Ammon's horn (tissue), 1 donor: ENCODE measurements around the gene ABL2.
A peak's percentile ranks its signal among the peaks of the same experiment; 100 is the strongest.

ENCODE experiments used
- DNase-seq: peaks from one replicate; pipeline ENCODE4 v3.0.0-alpha.2; 2016; ENCODE audit warnings: low spot score

ABL2 gene

GRCh38 chr1:179092896-179093461, 136.5 kb downstream of the ABL2 start:
- DNase-seq: no peak

GRCh38 chr1:179091691-179092165, 137.7 kb downstream of the ABL2 start:
- no peak for DNase-seq

DNA sequence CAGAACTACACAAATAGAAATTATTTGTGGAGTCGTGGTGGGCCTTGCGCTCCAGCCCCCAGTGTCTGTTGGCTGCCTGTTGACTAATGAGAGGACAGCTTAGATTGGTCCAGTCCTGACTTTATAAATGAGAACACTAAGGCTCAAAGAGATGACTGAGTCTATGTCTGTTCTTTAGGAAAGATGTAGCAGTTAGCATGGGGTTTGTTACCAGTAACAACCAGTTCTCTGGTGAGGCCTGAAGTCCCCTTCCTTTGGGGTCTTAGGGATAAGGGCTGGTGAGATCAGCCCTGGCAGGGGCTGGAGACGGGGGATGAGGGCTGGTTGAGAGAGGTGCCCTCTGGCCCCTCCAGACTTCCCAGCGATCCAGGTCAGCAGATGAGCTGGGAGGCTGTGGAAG, 138.6 kb downstream of the ABL2 start:
- no peak for DNase-seq

DNA sequence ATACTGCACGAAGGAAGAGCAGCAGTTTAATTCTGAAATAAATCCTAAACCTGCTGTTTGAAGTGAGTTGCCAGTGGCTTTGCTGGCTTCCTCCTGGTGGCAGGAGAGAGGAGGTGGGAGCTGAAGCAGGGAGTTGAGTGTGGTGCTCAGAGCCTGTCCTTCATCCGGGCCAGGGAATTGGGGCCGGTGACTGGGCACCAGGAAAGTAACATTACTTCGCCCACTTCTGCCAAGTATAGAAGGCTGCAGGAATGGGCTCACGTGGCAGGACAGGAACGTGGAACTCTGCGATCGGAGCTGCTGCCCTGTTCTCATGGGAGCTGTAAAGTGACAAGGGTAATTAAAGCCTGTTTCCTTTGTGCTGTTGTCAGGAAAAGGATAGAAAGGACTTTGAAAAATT, 139.0 kb downstream of the ABL2 start:
- DNase-seq: no peak

DNA sequence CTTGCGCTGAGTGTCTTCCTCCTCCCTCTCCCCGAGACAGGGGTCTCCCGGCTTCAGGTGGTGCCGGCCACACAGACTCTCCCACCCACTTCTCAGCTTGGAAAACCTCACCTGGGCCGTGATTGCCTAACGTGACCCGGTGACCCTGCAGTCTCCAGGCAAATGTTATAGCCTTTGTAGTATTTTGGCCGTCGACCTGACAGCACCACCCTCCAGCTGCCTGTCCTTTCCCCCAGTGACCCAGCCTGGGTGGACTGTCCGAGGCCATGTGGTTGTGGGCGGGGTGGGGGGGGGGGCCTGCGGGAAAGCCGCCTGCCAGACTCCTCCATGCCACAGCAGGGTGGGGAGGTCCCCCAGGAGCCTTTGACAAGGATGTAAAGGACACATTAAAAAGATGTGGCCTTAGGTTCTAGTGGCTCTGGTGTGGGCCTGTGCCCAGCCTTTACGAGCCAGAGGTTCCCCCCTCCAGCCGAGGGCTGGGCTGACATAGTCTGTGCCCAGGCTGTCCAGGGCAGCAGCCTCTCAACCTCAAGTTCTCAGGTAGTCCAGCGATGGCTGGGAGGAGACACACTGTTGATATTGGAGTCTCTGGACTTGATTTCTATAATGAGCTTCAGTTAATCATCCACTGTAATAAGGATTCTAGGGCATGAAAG, 139.5 kb downstream of the ABL2 start:
- DNase-seq: no peak

DNA sequence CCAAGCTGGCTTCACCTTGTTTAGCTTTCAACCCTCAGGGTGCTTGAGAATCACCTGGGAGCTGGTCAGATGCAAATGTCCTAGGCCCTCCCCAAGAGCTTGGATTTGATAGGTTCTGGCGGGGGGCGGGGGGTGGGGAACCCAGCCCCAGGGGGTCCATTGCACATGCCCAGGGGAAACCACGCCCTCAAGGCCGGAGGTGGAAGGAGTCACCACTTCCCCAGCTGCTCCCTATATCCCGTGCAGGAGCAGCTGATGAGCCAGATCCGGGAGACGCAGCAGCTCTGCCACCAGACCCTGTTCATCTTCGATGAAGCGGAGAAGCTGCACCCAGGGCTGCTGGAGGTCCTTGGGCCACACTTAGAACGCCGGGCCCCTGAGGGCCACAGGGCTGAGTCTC, 141.8 kb downstream of the ABL2 start:
- DNase-seq: no peak

DNA sequence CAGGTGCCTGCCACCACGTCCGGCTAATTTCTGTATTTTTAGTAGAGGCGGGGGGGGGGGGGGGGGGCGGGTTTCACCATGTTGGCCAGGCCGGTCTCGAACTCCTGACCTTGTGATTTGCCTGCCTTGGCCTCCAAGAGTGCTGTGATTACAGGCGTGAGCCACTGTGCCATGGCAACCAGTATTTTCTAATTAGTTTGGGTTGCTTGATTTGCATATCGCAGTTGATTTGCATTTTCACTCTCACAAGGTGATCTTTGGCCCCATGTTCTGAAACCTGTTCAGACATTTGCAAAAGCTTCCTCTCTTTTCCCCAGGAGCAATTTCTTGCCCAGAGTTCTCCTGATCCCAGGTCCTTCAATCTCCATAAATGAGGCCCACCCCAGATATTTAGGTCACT, 145.9 kb downstream of the ABL2 start:
- no peak for DNase-seq

GRCh38 chr1:179082999-179083335, 146.5 kb downstream of the ABL2 start:
- DNase-seq: no peak

DNA sequence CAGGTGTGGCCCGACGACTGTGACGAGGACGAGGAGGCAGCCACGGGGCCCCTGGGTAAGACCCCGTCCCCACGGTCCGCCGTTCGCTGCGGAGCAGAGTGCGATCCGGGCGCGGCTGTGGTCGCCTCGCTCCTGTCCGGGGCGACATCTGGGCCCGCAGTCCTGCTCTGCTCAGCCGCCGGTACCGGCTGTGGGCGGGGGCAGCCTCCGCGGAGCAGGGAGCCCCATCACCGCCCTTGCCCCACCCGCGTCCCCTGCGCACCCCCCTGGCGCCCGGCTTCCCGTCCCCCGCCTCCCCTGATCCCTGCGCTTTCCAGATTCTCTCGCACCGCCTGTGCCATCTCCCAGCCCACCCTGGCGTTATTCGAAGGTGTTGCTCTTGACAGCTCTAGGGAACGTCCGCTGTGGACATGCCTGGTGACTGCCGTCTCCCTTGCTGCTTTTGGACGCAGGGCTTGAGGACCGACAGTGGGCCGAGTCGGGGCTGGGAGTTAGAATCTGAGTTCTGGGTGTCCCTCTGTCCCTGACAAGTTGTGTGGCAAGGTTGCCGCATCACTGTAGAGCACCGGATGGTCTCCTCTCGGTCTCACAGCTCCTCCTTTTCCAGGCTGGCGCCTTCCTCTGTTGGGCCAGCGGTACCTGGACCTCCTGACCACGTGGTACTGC, 147.0 kb downstream of the ABL2 start:
- DNase-seq: no peak

DNA sequence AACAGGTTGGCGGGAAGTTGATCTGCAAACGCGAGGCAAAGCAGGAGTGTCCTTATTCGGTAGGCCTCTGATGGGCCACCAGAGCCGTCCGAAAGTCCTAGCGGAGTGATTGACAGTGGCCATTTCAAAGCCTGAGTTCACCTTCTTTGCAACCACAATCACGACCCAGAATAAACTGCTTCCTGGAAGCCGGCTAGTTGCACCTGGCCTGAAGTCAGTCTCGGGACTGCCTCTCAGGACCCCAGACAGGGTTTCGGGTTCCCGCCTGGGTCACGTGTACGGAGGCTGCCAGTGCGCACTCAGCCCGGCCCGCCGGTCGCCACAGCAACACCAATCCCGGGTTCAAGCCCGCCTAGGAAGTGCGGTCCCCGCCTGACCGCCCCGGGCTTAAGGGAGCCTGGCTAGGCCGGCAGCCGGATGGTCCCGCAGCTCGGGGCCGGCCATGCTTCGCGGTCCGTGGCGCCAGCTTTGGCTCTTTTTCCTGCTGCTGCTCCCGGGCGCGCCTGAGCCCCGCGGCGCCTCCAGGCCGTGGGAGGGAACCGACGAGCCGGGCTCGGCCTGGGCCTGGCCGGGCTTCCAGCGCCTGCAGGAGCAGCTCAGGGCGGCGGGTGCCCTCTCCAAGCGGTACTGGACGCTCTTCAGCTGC, 147.7 kb downstream of the ABL2 start, which contains the start of gene TOR3A:
TOR3A (plus strand) TSS at position 384 of the 646 bp plus-strand sequence; CDS start at position 443, 59 bp downstream.
- peak; percentile 96 for DNase-seq

DNA sequence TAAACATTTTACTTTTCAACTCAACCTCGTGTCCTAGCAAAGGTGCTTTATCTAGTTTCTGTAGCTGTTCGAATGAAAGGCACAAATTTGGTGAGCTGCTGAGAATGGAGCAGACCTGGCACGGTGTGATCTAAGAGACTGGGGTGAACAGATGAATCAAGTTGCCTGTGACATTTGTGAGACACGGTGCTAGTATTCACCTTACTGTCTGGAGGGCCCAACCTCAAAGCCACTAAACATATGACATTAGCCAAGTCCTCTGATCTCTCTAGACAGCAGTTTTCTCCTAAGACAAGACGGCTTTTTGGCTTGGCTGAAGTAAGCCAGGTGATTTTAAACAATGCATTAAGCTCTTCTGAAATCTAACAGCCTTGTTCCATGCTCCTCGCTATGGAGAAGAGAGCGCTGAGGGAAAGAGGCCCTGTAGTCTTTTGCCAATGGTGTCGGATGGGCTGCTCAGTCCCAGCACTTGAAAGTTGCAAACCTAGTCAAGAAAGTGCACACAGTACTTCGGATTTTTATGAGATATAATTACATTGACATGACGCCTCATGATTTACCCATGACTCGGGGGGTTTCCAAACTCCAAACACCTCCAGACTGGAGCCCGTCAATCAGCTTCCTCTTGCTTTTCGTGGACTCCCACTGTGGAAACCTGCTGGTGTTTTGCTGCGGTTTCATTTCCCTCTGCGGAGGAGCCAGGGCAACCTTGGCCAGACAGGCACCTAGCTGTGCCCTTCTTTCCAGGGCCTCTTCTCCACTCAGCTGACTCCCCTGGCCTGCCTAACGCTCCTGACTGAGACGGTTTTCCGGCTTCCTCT, 148.4 kb downstream of the ABL2 start:
- DNase-seq: no peak

DNA sequence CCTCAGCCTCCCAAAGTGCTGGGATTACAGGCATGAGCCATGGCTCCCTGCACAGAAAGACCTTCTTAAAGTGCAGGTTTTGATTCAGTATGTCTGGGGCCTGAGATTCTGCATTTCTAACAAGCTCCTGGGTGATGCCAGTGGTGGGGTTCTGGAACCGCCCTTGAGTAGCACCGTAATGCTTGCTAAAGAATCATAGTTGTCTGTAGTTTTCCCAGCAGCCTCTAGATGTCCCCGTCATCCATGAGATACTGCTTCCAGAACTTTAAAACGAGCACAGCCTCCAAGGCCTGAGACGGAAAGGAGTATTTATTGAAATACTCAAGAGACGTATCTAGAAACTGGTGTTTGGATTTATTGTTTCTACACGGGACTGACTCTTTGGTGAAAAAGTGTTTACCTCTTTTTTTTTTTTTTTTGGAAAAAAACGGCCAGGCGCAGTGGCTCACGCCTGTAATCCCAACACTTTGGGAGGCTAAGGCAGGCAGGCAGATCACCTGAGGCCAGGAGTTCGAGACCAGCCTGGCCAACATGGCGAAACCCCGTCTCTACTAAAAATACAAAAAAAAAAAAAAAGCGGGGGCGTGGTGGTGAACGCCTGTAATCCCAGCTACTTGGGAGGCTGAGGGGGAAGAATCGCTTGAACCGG, 150.2 kb downstream of the ABL2 start:
- DNase-seq: peak; percentile 85

DNA sequence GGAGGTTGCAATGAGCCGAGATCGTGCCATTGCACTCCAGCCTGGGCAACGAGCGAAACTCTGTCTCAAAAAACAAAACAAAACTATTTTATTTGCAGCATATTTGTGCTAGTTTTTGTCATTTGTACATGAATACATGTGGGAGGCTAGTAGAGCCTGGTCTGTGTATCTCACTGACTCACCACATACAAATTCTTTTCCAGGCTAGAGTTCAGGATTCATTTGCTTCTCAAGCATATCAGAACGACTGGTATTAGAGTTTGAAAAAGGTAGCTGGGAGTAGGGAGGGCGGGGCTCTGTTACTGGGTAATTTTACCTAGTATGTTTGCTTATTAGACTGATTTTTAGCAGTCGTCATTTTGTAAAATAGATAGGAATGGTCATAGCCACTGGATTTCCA, 152.1 kb downstream of the ABL2 start:
- DNase-seq: no peak

DNA sequence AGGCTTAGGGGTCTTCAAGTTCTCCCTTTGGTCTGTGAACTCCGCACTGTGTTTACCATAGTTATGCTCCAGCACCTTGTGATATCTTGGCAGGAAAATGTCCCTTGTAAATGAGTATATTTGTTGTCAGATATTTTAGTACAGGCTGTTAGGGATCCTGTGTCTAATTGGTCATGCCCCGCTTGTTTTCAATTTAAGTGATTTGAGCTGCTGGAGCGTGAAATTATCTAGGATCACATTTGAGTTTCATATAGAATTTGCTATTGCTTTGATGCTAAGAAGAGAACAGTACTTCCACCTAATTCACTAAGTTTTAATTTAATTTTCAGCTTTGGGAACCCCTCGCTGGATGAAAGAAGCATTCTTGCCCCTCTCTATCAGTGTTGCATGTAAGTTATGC, 163.0 kb downstream of the ABL2 start:
- DNase-seq: no peak

DNA sequence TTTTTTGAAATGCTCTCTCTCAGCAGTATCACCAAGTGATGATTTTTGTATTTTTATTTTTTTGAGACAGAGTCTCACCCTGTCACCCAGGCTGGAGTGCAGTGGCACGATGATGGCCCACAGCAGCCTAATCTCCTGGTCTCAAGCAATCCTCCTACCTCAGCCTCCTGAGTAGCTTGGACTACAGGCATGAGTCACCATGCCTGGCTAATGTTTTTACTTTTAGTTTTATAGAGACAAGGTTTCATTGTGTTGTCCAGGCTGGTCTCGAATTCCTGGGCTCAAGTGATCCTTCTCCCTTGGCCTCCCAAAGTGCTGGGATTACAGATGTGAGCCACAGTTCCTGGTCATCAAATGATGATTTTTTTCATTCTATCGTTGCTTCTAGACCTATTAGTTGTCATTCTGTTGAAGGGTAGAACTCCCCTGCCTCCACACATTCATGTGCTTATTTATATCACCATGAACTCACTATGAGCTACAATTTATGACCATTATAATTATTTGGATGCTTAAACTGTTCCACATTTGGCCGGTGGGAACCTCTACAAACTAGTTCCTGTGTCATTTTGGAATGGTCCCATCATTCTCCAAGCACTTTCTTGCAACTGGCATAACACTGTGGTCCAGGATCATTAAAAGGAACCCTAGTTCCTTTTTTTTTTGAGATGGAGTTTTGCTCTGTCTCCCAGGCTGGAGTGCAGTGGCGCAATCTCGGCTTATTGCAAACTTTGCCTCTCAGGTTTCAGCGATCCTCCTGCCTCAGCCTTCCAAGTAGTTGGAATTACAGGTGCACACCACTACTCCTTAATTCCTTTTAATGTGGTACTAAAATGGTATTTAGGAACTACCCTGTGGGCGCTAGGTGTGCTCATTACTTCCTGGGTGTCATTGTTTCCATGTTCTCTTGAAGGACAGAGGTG, 167.9 kb downstream of the ABL2 start:
- DNase-seq: no peak

GRCh38 chr1:179058487-179059483, 170.7 kb downstream of the ABL2 start:
- no peak for DNase-seq

GRCh38 chr1:179055937-179056336, 173.5 kb downstream of the ABL2 start:
- DNase-seq: no peak

DNA sequence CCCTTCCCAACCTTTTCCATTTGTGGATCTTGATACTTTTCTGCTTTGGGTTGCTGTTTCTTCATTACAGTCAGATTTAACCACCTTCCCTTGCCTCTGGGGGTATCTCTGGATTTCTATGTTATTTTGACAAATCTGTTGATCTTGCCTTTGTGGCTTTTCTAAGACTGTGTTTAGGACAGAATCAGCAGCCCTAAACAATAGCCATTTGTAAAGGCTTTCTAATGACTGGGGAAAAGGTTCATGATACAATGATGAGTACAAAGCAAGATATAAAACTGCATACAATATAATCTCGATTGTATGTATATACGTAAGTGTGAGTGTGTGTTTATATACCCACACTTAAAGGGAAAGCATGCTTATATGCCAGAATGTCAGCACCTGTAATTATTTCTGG, 176.0 kb downstream of the ABL2 start:
- DNase-seq: no peak

- DNase-seq: no peak
These were observed 176.7 kb downstream of the ABL2 start for GRCh38 chr1:179052776-179053175.
